GM23338 (cell line): Measurements from ENCODE around the gene TTC28.

ENCODE experiments used
- CREB1 ChIP-seq: fragments of 250-450 bp; sonication (Bioruptor Pico); IDR thresholded peaks from 2 replicates; pipeline ENCODE4 v1.5.0; 2020; ENCODE audit warnings: low read depth, mild to moderate bottlenecking, moderate library complexity
- EZH2 ChIP-seq: fragments of 200-600 bp; sonication (generic); IDR thresholded peaks from one replicate; pipeline ENCODE4 v1.8.0; 2017; ENCODE audit warnings: antibody characterized with exemption, mild to moderate bottlenecking, low read depth; ENCODE audit not compliant: unreplicated experiment
- EZH2phosphoT487 ChIP-seq: fragments of 200-600 bp; sonication (generic); IDR thresholded peaks from one replicate; pipeline ENCODE4 v1.8.1; 2018; ENCODE audit warnings: antibody characterized with exemption; ENCODE audit not compliant: unreplicated experiment
- POLR2AphosphoS5 ChIP-seq: IDR thresholded peaks from 2 replicates; pipeline ENCODE4 v1.6.1; 2016; ENCODE audit warnings: antibody characterized with exemption, low read depth
- REST ChIP-seq: IDR thresholded peaks from one replicate; pipeline ENCODE4 v1.6.1; 2018; ENCODE audit warnings: antibody characterized with exemption; ENCODE audit not compliant: unreplicated experiment
- ZNF114 ChIP-seq: fragments of 250-450 bp; sonication (Bioruptor Pico); IDR thresholded peaks from 2 replicates; pipeline ENCODE4 v1.5.0; 2020; ENCODE audit warnings: mild to moderate bottlenecking, moderate library complexity
- TF ChIP-seq, protein P1 (sequence below), 2 experiments: fragments of 200-600 bp in 1 of 2; sonication (generic) in 1 of 2; conservative IDR thresholded peaks; 2 replicates each; pipeline versions ENCODE4 v1.5.1 to v1.6.1; 2016 to 2017; ENCODE audit warnings: antibody characterized with exemption in 2 of 2, low read depth in 2 of 2, mild to moderate bottlenecking in 2 of 2, moderate library complexity in 1 of 2

- TF ChIP-seq, protein P1, sequence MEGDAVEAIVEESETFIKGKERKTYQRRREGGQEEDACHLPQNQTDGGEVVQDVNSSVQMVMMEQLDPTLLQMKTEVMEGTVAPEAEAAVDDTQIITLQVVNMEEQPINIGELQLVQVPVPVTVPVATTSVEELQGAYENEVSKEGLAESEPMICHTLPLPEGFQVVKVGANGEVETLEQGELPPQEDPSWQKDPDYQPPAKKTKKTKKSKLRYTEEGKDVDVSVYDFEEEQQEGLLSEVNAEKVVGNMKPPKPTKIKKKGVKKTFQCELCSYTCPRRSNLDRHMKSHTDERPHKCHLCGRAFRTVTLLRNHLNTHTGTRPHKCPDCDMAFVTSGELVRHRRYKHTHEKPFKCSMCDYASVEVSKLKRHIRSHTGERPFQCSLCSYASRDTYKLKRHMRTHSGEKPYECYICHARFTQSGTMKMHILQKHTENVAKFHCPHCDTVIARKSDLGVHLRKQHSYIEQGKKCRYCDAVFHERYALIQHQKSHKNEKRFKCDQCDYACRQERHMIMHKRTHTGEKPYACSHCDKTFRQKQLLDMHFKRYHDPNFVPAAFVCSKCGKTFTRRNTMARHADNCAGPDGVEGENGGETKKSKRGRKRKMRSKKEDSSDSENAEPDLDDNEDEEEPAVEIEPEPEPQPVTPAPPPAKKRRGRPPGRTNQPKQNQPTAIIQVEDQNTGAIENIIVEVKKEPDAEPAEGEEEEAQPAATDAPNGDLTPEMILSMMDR (conservative IDR thresholded peaks at IDR 0.05; ENCODE audit: low read depth in 2 of 2) = no peak
- no peak for TF ChIP-seq POLR2AphosphoS5
- no peak for TF ChIP-seq REST
- TF ChIP-seq EZH2 = no peak
- TF ChIP-seq CREB1 (CRISPR knock-in tag) = no peak
- TF ChIP-seq ZNF114 (CRISPR knock-in tag) = no peak
- no peak for TF ChIP-seq EZH2phosphoT487
Observed at GRCh38 chr22:28593299-28593698, 86.3 kb downstream of the TTC28 start.
